A549 (cell line): ENCODE measurements around the gene INPP4B. TPM values are rescaled to one million over a fixed set of nuclear protein-coding genes. Genes with fewer than 3 reads are reported as not detected.

Experiments
- ATAC-seq, 2 experiments: fragments of 200-7000 bp in 1 of 2; fragments of >200 bp in 1 of 2; cut with Nextera tagmentation in 1 of 2; cut with Tn5 transposase in 1 of 2; 3 replicates each; pipeline versions ENCODE4 v1.8.0 to v1.9.1; 2018 to 2020; ENCODE audit warnings: mild to moderate bottlenecking in 1 of 2, moderate library complexity in 1 of 2
- CTCF ChIA-PET: fragments of 300-600 bp; sonication (Branson Sonifier 250); formaldehyde crosslinking; extraction: SDS; loops from one replicate; lab custom pipeline; 2021; ENCODE audit warnings: antibody characterized with exemption, inconsistent platforms; lab: Yijun Ruan, JAX
- POLR2A ChIA-PET: fragments of 350-600 bp; formaldehyde crosslinking; extraction: SDS; loops from one replicate; lab custom pipeline; 2021; ENCODE audit warnings: antibody characterized with exemption, inconsistent platforms; lab: Yijun Ruan, JAX
- DNase-seq, 2 experiments: peaks; one replicate each; pipeline versions ENCODE4 v3.0.0 to v3.0.0-alpha.2; 2011 to 2016; ENCODE audit warnings: low read depth in 1 of 2, low spot score in 1 of 2
- FAIRE-seq: peaks from 2 replicates; lab custom pipeline; 2011; peaks lifted over from hg19 to GRCh38; lab: Jason Lieb, UNC
- H3K27ac ChIP-seq, 2 experiments: fragments of >200 bp; sonication (Bioruptor Twin); formaldehyde crosslinking; 3 replicates each; pipeline ENCODE4 v1.5.1; 2016 to 2017
- H3K4me1 ChIP-seq: fragments of >200 bp; sonication (Bioruptor Twin); formaldehyde crosslinking; 3 replicates; pipeline ENCODE4 v1.6.1; 2016
- H3K4me2 ChIP-seq: fragments of >200 bp; sonication (Bioruptor Twin); formaldehyde crosslinking; 3 replicates; pipeline ENCODE4 v1.6.1; 2016
- H3K4me3 ChIP-seq: fragments of >200 bp; sonication (Bioruptor Twin); formaldehyde crosslinking; 3 replicates; pipeline ENCODE4 v1.5.1; 2016
- H3K9me3 ChIP-seq: fragments of >200 bp; sonication (Bioruptor Twin); formaldehyde crosslinking; 3 replicates; pipeline ENCODE4 v1.6.1; 2016
- CBX8 ChIP-seq: fragments of 200-600 bp; sonication (generic); IDR thresholded peaks from 2 replicates; pipeline ENCODE4 v1.6.1; 2016
- HEYL ChIP-seq: fragments of 250-450 bp; sonication (Bioruptor Pico); IDR thresholded peaks from 2 replicates; pipeline ENCODE4 v1.8.0; 2021; ENCODE audit warnings: mild to moderate bottlenecking, moderate library complexity
- MAFK ChIP-seq: fragments of 450-650 bp; IDR thresholded peaks from 2 replicates; pipeline ENCODE4 v1.6.1; 2014; ENCODE audit not compliant: partially characterized antibody
- MAZ ChIP-seq: fragments of 150-350 bp; IDR thresholded peaks from 2 replicates; pipeline ENCODE4 v1.6.1; 2014; ENCODE audit warnings: antibody characterized with exemption, low read depth, low read length, borderline replicate concordance
- NR3C1 ChIP-seq: fragments of >200 bp; sonication (Bioruptor Twin); formaldehyde crosslinking; IDR thresholded peaks from 3 replicates; pipeline ENCODE4 v1.6.1; 2017
- POLR2A ChIP-seq: IDR thresholded peaks from 2 replicates; pipeline ENCODE4 v1.6.1; 2012; ENCODE audit warnings: mild to moderate bottlenecking, low read length
- RFX5 ChIP-seq: fragments of 450-650 bp; IDR thresholded peaks from 2 replicates; pipeline ENCODE4 v1.7.1; 2014; ENCODE audit warnings: antibody characterized with exemption, mild to moderate bottlenecking, moderate library complexity
- RNF2 ChIP-seq: fragments of 200-600 bp; sonication (generic); IDR thresholded peaks from 2 replicates; pipeline ENCODE4 v1.6.1; 2016; ENCODE audit warnings: low read depth, mild to moderate bottlenecking, antibody characterized with exemption, moderate library complexity, borderline replicate concordance
- SREBF2 ChIP-seq: fragments of 450-650 bp; IDR thresholded peaks from 2 replicates; pipeline ENCODE4 v1.6.1; 2014; ENCODE audit warnings: mild to moderate bottlenecking, moderate library complexity
- TP53 ChIP-seq: fragments of 250-450 bp; sonication (Bioruptor Pico); IDR thresholded peaks from 2 replicates; pipeline ENCODE4 v1.5.0; 2021; ENCODE audit warnings: mild to moderate bottlenecking, moderate library complexity
- ZNF302 ChIP-seq: fragments of 250-450 bp; sonication (Bioruptor Pico); IDR thresholded peaks from 2 replicates; pipeline ENCODE4 v1.9.0; 2021; ENCODE audit warnings: inconsistent platforms, mild to moderate bottlenecking, moderate library complexity
- ZSCAN20 ChIP-seq: fragments of 250-450 bp; sonication (Bioruptor Pico); IDR thresholded peaks from 2 replicates; pipeline ENCODE4 v1.8.0; 2022; ENCODE audit warnings: mild to moderate bottlenecking, moderate library complexity
- WGBS: methylation state at CpG from one replicate; pipeline ENCODE4 v1.1.6; 2017; ENCODE audit errors: missing lambda C conversion rate; 5-methylcytosine and 5-hydroxymethylcytosine counted together
- polyA plus RNA-seq, 4 experiments: library from polyadenylated mRNA; depleted of rRNA in 3 of 4; stranded (reverse); fragments of >200 nt; fragmentation: RNase III in 1 of 4; extraction: RNeasy Plus Mini Kit Qiagen cat#74134 plus additional on column Dnase treatment in 1 of 4; gene quantifications; 2 replicates in 3 of 4; 3 replicates in 1 of 4; pipeline ENCODE4 v1.2.3, GENCODE V29; 2011 to 2017
- TF ChIP-seq, protein P1 (sequence below): IDR thresholded peaks from 2 replicates; pipeline ENCODE4 v1.6.1; 2012
- TF ChIP-seq, protein P2 (sequence below): fragments of >200 bp; sonication (Bioruptor Twin); formaldehyde crosslinking; IDR thresholded peaks from 3 replicates; pipeline ENCODE4 v1.5.1; 2016
- TF ChIP-seq, protein P3 (sequence below): IDR thresholded peaks from 2 replicates; pipeline ENCODE4 v1.6.1; 2012; ENCODE audit warnings: low read depth, borderline replicate concordance
- TF ChIP-seq, protein P4 (sequence below): fragments of 200-600 bp; sonication (generic); IDR thresholded peaks from 2 replicates; pipeline ENCODE4 v1.6.1; 2016; ENCODE audit warnings: antibody characterized with exemption, mild to moderate bottlenecking, moderate library complexity
- TF ChIP-seq, protein P5 (sequence below): fragments of 150-350 bp; IDR thresholded peaks from 2 replicates; pipeline ENCODE4 v1.6.1; 2014; ENCODE audit warnings: low read depth, mild to moderate bottlenecking, low read length
- TF ChIP-seq, protein P6 (sequence below): fragments of 450-650 bp; IDR thresholded peaks from 2 replicates; pipeline ENCODE4 v1.6.1; 2014; ENCODE audit warnings: antibody characterized with exemption
- TF ChIP-seq, protein P7 (sequence below): fragments of 250-450 bp; sonication (Bioruptor Pico); IDR thresholded peaks from 2 replicates; pipeline ENCODE4 v1.5.0; 2021; ENCODE audit warnings: mild to moderate bottlenecking, moderate library complexity, borderline replicate concordance
- TF ChIP-seq, protein P8 (sequence below): fragments of >200 bp; sonication (Bioruptor Twin); formaldehyde crosslinking; IDR thresholded peaks from 3 replicates; pipeline ENCODE4 v1.6.1; 2016

INPP4B gene
- polyA plus RNA-seq, 2 of the 4 experiments (the other 2 are of a cell fraction) = 7.2 to 14.9 TPM

DNA sequence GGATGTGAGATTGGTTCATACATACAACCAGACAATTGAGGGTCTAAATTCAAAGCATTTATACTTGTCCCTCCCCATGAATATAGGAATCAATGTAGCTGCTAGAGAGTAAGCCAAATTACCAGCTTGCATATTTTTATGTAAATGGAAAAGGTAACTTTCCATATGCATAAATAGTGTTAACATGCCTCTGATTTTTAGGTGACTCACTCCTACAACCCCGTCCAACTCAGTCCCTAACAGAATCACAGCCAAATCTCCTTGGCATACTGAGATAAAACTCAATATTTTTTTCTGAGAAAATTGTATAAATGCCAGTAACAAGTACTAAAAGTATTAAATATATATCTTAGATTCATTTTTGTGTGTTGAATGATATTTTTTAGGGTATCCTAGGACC lies 67.2 kb downstream of the INPP4B start:
- FAIRE-seq = no peak
- Histone ChIP-seq H3K4me1 (no peaks in the 10 kb centered on the region), H3K27ac (no peak overlapping the region), H3K4me2 (no peak overlapping the region), H3K4me3 (no peak overlapping the region), H3K9me3 (no peaks in the 10 kb centered on the region)
- ChIA-PET CTCF (no interaction called here), POLR2A (no interaction called here)
- WGBS = 58% methylated on average over 1 of the region's 1 CpG
- DNase-seq = no peak
- TF ChIP-seq NR3C1 = no peak
- TF ChIP-seq, protein P1, sequence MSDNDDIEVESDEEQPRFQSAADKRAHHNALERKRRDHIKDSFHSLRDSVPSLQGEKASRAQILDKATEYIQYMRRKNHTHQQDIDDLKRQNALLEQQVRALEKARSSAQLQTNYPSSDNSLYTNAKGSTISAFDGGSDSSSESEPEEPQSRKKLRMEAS = no peak
- TF ChIP-seq SREBF2 = no peak
- TF ChIP-seq, protein P2, sequence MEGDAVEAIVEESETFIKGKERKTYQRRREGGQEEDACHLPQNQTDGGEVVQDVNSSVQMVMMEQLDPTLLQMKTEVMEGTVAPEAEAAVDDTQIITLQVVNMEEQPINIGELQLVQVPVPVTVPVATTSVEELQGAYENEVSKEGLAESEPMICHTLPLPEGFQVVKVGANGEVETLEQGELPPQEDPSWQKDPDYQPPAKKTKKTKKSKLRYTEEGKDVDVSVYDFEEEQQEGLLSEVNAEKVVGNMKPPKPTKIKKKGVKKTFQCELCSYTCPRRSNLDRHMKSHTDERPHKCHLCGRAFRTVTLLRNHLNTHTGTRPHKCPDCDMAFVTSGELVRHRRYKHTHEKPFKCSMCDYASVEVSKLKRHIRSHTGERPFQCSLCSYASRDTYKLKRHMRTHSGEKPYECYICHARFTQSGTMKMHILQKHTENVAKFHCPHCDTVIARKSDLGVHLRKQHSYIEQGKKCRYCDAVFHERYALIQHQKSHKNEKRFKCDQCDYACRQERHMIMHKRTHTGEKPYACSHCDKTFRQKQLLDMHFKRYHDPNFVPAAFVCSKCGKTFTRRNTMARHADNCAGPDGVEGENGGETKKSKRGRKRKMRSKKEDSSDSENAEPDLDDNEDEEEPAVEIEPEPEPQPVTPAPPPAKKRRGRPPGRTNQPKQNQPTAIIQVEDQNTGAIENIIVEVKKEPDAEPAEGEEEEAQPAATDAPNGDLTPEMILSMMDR = no peak
- no peak for TF ChIP-seq RFX5
- no peak for TF ChIP-seq TP53 (CRISPR knock-in tag)
- no peak for TF ChIP-seq RNF2
- no peak for ATAC-seq

DNA sequence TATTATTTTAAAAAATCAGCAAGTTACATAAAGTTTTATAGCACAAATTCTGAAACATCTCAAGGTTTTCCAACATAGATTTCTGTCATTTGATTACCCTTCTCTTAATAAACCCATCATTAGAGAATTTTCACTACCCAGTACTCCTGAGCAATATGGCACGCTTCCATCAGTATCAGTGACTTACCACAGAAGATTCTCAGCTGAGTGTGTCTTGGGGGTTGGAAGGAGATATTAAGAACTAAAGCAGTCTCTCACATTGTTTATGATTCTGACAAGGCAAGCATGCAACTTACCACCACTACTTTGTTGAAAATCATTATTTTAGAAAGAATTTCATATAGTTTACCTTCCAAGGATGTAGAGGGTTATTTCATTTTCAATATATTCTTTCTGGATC lies 67.7 kb downstream of the INPP4B start:
- ATAC-seq (no peak), FAIRE-seq (no peak), DNase-seq (no peak)
- ChIA-PET POLR2A (no interaction called here), CTCF (no interaction called here)
- WGBS = 100% methylated on average over 1 of the region's 1 CpG
- TF ChIP-seq, protein P3, sequence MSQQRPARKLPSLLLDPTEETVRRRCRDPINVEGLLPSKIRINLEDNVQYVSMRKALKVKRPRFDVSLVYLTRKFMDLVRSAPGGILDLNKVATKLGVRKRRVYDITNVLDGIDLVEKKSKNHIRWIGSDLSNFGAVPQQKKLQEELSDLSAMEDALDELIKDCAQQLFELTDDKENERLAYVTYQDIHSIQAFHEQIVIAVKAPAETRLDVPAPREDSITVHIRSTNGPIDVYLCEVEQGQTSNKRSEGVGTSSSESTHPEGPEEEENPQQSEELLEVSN = no peak
- no peak for TF ChIP-seq CBX8
- TF ChIP-seq, protein P4, sequence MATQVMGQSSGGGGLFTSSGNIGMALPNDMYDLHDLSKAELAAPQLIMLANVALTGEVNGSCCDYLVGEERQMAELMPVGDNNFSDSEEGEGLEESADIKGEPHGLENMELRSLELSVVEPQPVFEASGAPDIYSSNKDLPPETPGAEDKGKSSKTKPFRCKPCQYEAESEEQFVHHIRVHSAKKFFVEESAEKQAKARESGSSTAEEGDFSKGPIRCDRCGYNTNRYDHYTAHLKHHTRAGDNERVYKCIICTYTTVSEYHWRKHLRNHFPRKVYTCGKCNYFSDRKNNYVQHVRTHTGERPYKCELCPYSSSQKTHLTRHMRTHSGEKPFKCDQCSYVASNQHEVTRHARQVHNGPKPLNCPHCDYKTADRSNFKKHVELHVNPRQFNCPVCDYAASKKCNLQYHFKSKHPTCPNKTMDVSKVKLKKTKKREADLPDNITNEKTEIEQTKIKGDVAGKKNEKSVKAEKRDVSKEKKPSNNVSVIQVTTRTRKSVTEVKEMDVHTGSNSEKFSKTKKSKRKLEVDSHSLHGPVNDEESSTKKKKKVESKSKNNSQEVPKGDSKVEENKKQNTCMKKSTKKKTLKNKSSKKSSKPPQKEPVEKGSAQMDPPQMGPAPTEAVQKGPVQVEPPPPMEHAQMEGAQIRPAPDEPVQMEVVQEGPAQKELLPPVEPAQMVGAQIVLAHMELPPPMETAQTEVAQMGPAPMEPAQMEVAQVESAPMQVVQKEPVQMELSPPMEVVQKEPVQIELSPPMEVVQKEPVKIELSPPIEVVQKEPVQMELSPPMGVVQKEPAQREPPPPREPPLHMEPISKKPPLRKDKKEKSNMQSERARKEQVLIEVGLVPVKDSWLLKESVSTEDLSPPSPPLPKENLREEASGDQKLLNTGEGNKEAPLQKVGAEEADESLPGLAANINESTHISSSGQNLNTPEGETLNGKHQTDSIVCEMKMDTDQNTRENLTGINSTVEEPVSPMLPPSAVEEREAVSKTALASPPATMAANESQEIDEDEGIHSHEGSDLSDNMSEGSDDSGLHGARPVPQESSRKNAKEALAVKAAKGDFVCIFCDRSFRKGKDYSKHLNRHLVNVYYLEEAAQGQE = no peak
- no peak for TF ChIP-seq ZNF302 (CRISPR knock-in tag)
- TF ChIP-seq, protein P5, sequence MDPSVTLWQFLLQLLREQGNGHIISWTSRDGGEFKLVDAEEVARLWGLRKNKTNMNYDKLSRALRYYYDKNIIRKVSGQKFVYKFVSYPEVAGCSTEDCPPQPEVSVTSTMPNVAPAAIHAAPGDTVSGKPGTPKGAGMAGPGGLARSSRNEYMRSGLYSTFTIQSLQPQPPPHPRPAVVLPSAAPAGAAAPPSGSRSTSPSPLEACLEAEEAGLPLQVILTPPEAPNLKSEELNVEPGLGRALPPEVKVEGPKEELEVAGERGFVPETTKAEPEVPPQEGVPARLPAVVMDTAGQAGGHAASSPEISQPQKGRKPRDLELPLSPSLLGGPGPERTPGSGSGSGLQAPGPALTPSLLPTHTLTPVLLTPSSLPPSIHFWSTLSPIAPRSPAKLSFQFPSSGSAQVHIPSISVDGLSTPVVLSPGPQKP = no peak
- no peak for TF ChIP-seq MAZ
- no peak for TF ChIP-seq POLR2A
- no peak for TF ChIP-seq RNF2
- TF ChIP-seq, protein P6, sequence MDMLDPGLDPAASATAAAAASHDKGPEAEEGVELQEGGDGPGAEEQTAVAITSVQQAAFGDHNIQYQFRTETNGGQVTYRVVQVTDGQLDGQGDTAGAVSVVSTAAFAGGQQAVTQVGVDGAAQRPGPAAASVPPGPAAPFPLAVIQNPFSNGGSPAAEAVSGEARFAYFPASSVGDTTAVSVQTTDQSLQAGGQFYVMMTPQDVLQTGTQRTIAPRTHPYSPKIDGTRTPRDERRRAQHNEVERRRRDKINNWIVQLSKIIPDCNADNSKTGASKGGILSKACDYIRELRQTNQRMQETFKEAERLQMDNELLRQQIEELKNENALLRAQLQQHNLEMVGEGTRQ = no peak
- no peak for TF ChIP-seq SREBF2
- no peak for TF ChIP-seq MAFK
- TF ChIP-seq, protein P7, sequence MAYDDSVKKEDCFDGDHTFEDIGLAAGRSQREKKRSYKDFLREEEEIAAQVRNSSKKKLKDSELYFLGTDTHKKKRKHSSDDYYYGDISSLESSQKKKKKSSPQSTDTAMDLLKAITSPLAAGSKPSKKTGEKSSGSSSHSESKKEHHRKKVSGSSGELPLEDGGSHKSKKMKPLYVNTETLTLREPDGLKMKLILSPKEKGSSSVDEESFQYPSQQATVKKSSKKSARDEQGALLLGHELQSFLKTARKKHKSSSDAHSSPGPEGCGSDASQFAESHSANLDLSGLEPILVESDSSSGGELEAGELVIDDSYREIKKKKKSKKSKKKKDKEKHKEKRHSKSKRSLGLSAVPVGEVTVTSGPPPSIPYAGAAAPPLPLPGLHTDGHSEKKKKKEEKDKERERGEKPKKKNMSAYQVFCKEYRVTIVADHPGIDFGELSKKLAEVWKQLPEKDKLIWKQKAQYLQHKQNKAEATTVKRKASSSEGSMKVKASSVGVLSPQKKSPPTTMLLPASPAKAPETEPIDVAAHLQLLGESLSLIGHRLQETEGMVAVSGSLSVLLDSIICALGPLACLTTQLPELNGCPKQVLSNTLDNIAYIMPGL (CRISPR knock-in tag) = no peak
- TF ChIP-seq, protein P8, sequence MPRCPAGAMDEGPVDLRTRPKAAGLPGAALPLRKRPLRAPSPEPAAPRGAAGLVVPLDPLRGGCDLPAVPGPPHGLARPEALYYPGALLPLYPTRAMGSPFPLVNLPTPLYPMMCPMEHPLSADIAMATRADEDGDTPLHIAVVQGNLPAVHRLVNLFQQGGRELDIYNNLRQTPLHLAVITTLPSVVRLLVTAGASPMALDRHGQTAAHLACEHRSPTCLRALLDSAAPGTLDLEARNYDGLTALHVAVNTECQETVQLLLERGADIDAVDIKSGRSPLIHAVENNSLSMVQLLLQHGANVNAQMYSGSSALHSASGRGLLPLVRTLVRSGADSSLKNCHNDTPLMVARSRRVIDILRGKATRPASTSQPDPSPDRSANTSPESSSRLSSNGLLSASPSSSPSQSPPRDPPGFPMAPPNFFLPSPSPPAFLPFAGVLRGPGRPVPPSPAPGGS = no peak
- no peak for TF ChIP-seq HEYL
- no peak for TF ChIP-seq ZSCAN20 (CRISPR knock-in tag)
- Histone ChIP-seq H3K27ac (no peak overlapping the region), H3K4me2 (no peak overlapping the region), H3K9me3 (no peaks in the 10 kb centered on the region), H3K4me1 (no peaks in the 10 kb centered on the region), H3K4me3 (no peak overlapping the region)
